Stimulated activated CD8-positive, alpha-beta memory T cell treated with anti-CD3 and anti-CD28 coated beads, Interleukin-15, amount 100 ng/mL, for 1 hour (primary cell): ENCODE results near the gene INTS14.
"Not testable (repeated sequence)": the region's sequence is repeated elsewhere in the genome, so short reads cannot be mapped to it uniquely, and the experiment has no call there.

Experiments
- DNase-seq: peaks from one replicate; pipeline ENCODE4 v3.0.0-alpha.2; 2020; ENCODE audit warnings: low read depth

INTS14 gene

GRCh38 chr15:65578904-65579728 lies 31.8 kb downstream of the INTS14 start:
- DNase-seq, result no peak

GRCh38 chr15:65577129-65577996 lies 33.6 kb downstream of the INTS14 start:
- DNase-seq, result no peak

- DNase-seq, result no peak
These were observed 34.3 kb downstream of the INTS14 start for GRCh38 chr15:65576664-65577063.

- DNase-seq, result no peak
These were observed 39.0 kb downstream of the INTS14 start for GRCh38 chr15:65571971-65572370.

DNA sequence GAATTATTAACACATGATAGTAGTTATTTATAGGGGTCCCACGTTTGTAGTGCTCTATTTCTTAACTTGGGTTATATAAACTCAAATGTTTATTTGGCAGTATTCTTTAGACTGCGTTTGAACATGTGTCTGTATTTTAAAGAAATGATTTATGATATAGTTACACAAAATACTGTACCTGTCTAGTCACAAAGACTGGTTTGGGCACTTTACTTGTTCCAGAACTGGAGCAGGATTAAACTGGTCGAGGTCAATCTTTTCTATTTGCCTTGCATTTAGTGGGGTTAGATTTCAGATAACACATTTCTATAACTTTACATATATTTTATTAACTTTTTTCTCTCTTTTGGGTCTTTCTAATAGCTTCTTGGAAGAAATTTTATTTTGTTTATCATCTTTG lies 41.2 kb downstream of the INTS14 start:
- DNase-seq, result no peak

DNA sequence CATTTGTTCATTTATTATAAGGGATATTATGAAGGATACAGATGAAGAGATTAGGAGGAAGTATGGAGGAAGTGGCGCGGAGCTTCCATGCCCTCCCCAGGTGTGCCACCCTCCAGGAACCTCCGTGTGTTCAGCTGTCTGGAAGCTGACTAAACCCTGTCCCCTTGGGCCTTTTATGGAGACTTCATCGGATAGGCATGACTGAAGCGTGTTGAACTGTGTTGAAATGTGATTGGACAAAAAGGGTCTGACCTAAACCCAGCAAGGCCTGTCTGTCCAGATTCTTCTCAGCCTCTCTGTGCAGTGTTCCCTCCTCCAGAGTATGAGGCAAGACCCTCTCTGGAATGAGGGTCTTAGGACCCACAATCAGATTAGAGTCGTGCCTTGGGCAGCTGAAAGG lies 49.0 kb downstream of the INTS14 start:
- no peak for DNase-seq

- no peak for DNase-seq
These were observed 51.0 kb downstream of the INTS14 start for GRCh38 chr15:65559941-65560340.

DNA sequence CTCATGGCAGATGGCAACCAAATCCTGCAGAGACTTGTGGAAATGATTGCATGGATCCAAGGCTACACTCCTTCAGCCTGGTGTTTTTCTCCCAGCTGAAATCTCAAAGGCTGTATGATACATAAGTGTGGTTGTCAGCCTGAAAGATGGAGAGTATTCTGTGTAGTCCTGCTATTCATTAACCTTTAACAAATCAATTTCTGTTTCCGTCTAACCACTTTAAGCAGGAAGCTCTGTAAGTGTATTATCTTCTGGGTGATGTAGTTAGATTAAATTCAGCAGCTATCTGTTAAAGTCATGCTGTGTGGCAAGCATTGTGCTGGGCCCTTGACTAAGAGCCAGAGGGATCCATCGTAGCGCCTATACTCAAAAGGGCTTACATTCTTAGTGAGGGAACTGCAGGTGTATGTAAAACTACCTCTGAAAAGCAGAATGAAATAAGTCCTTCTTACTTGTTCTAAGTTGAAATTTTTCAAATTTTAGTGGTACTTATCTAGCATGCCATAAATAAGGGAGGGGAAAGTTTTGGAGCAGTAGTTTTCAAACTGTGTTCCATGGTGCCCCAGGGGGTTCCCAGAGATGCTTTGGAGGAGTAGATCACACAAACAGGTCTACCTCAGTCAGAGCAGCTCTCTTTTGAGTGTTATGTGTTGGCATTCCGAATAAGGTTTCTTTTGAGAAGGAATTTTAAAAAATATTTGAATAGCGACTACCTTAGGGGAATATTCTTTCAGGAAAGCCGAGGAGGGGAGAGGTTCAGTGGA lies 51.8 kb downstream of the INTS14 start:
- no peak for DNase-seq

- DNase-seq, result no peak
These were observed 52.6 kb downstream of the INTS14 start for GRCh38 chr15:65558336-65558735.

DNA sequence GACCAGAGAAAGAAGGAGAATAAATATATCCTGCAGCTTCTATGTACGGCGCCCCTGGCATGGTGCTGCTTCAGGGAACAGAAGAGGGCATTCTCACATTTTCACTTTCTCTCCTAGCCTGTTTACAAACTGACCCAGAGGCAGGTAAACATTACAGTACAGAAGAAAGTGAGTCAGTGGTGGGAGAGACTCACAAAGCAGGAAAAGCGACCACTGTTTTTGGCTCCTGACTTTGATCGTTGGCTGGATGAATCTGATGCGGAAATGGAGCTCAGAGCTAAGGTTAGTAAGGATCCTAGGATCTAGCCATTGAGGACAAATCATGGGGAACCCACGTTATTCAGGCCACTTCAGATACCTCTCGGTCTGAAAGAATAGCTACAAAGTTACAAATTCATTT lies 54.3 kb downstream of the INTS14 start:
- no peak for DNase-seq

- DNase-seq, result no peak
These were observed 57.2 kb downstream of the INTS14 start for GRCh38 chr15:65553691-65554090.

GRCh38 chr15:65552851-65553250 lies 58.1 kb downstream of the INTS14 start:
- DNase-seq, result not testable (repeated sequence)

- DNase-seq, result no peak
These were observed 59.7 kb downstream of the INTS14 start for GRCh38 chr15:65551183-65551582.

GRCh38 chr15:65550681-65551098 lies 60.2 kb downstream of the INTS14 start:
- no peak for DNase-seq

DNA sequence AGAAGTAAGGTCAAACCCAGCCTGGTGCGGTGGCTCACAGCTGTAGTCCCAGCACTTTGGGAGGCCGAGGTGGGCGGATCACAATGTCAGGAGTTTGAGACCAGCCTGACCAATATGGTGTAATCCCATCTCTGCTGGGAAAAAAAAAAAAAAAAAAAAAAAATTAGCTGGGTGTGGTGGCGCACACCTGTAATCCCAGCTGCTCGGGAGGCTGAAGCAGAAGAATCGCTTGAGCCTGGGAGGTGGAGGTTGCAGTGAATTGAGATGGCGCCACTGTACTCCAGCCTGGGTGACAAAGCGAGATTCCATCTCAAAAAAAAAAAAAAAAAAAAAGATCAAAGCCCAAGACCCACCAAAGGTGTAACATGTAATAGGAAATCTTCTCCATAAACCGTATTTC lies 61.6 kb downstream of the INTS14 start:
- not testable (repeated sequence) for DNase-seq

DNA sequence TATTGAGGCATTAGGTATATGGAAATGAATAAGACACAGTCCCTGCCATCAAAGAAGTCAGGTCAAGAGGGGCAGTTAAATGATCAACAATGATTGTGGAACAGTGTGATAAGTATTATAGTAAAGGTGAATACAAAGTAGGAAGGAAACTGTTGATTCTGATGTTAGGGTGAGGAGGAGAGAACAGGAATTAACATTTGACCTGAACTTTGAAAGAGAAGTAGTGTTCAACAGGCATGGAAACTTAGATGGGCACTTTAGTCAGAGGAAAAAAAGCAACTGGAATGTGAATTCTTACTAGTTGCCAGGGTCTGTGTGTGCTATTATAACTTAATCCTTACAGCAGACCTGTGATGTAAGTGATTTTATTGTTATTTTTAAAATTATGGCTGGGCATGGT lies 63.1 kb downstream of the INTS14 start:
- DNase-seq, result no peak

DNA sequence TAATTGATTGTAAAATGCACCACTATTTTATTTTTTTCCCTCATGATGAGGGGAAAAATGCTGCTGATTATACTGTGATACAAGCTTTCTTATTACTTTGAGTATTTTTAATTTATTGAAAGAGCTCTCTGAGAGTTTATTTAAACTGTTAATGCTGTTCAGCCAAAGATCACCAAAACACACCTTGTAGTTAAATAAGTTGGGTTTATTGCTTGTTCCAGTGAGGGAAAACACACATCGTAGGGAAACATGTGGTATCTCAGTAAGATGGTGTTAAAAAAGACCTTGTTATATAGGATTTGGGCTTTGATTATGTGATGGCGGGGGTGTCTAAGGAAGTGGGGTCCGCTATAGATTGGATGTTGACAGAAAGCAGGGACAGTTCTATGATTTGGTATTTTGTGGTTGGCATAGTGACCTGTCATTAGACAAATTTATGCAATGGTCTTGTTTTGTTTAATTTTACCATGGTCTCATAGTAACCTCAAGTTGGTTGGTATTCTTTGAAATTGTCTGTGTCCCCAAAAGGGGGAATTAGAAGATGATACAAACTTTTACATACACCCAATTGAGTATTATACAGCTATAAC lies 69.6 kb downstream of the INTS14 start:
- DNase-seq, result no peak

GRCh38 chr15:65540314-65540713 lies 70.6 kb downstream of the INTS14 start:
- DNase-seq, result no peak

DNA sequence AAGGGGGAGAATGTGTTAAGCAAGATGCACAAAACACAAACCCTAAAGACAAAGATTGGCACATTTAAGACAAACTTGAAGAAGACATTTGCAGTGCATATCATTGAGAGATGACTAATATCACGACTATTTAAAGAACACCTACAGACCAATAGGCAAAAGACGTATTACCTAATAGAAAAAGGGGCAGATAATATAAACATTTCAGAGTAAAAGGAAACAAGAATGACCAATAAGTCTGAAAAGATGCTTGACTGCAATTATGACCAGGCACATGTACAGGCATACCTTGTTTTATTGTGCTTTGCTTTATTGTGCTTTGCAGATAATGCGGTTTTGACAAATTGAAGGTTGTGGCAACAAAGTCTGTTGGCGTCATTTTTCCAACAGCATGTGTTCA lies 75.7 kb downstream of the INTS14 start:
- DNase-seq, result no peak

DNA sequence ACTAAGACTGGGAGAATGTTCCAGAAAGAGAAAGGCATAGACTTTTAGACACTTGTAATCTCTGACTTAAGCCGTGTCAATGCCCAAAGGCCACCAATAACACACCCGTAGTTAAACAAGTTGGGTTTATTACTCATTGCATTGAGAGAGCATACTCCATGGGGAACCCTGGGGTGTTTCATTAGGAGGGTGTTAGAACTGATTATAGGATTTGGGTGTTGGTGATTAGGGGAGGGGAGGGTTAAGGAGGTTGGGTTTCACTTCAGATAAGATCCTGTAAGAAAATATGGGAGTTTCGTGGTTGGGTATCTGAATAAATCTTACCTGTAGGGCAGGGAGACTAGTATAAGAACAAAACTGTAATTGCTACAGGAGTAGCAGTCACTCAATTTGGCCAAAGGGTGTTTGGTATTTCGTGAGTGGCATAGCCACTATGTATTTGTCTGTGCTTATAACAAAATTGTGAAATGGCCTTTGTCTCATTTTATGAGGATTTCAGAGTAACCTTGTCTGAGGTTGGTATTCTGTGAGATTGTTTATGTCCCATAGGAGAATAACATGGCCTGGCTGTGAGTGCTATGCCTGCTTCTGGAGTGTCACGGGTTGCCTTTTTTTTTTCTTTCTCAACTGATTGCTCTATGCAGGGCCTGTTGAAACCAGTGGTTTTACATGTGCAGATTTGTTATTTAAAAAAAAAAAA lies 77.7 kb downstream of the INTS14 start:
- no peak for DNase-seq

GRCh38 chr15:65532738-65533051 lies 78.2 kb downstream of the INTS14 start:
- no peak for DNase-seq
